Measurements from ENCODE around the gene RAB40B.

The RAB40B gene

GRCh38 chr17:82679586-82680465 is 18.7 kb downstream of the RAB40B start:
- Histone ChIP-seq H3K79me2 (ENCODE audit: low read length) (no peaks in the 10 kb centered on the region), H3K36me3 (replicated peaks; ENCODE audit: insufficient read depth, low read length) (no peaks in the 10 kb centered on the region), H4K20me1 (ENCODE audit: insufficient read depth, low read length) (no peaks in the 10 kb centered on the region), H3K4me1 (ENCODE audit: low read length) (no peaks in the 10 kb centered on the region), H2AFZ (ENCODE audit: low read length) (no peak overlapping the region), H3F3A (ENCODE audit: insufficient read depth, low read length) (no peaks in the 10 kb centered on the region), H3K9me2 (replicated peaks; ENCODE audit: insufficient read depth, low read length) (no peaks in the 10 kb centered on the region), H3K4me2 (ENCODE audit: low read depth, low read length) (no peak overlapping the region), H3K9me3 (replicated peaks; ENCODE audit: insufficient read depth, low read length) (no peaks in the 10 kb centered on the region), H3K27ac (ENCODE audit: low read length) (no peak overlapping the region), H3K4me3 (ENCODE audit: low read length) (no peak overlapping the region), H3K27me3 (replicated peaks; ENCODE audit: insufficient read depth, low read length) (no peaks in the 10 kb centered on the region), H3K9ac (ENCODE audit: low read length) (no peak overlapping the region)
- no peak for DNase-seq
- TF ChIP-seq CTCF (IDR thresholded peaks at IDR 0.05; ENCODE audit: low read length) (no peak), EZH2 (optimal IDR thresholded peaks at IDR 0.05; ENCODE audit: low read depth, low read length) (no peak), EZH2phosphoT487 (IDR thresholded peaks at IDR 0.05; ENCODE audit: low read length) (no peak)

- Histone ChIP-seq H2AFZ (ENCODE audit: low read length) (no peak overlapping the region), H3K4me3 (ENCODE audit: low read length) (no peak overlapping the region), H3K4me2 (ENCODE audit: low read depth, low read length) (no peak overlapping the region), H3K27me3 (replicated peaks; ENCODE audit: insufficient read depth, low read length) (no peaks in the 10 kb centered on the region), H3K4me1 (ENCODE audit: low read length) (no peaks in the 10 kb centered on the region), H3K9me3 (replicated peaks; ENCODE audit: insufficient read depth, low read length) (no peaks in the 10 kb centered on the region), H3K9ac (ENCODE audit: low read length) (no peak overlapping the region), H4K20me1 (ENCODE audit: insufficient read depth, low read length) (no peaks in the 10 kb centered on the region), H3K79me2 (ENCODE audit: low read length) (no peaks in the 10 kb centered on the region), H3F3A (ENCODE audit: insufficient read depth, low read length) (no peaks in the 10 kb centered on the region), H3K9me2 (replicated peaks; ENCODE audit: insufficient read depth, low read length) (no peaks in the 10 kb centered on the region), H3K36me3 (replicated peaks; ENCODE audit: insufficient read depth, low read length) (no peaks in the 10 kb centered on the region), H3K27ac (ENCODE audit: low read length) (no peak overlapping the region)
- DNase-seq = no peak
- TF ChIP-seq CTCF (IDR thresholded peaks at IDR 0.05; ENCODE audit: low read length) (no peak), EZH2phosphoT487 (IDR thresholded peaks at IDR 0.05; ENCODE audit: low read length) (no peak), EZH2 (optimal IDR thresholded peaks at IDR 0.05; ENCODE audit: low read depth, low read length) (no peak)
Observed at GRCh38 chr17:82678265-82678891, 20.1 kb downstream of the RAB40B start.

- H3K4me2 ChIP-seq (ENCODE audit: low read depth, low read length) = no peak overlapping the region
- no peaks in the 10 kb centered on the region for H4K20me1 ChIP-seq (ENCODE audit: insufficient read depth, low read length)
- H3K4me1 ChIP-seq (ENCODE audit: low read length) = no peaks in the 10 kb centered on the region
- no peak for TF ChIP-seq EZH2 (optimal IDR thresholded peaks at IDR 0.05; ENCODE audit: low read depth, low read length)
- no peak for TF ChIP-seq CTCF (IDR thresholded peaks at IDR 0.05; ENCODE audit: low read length)
- no peak for TF ChIP-seq EZH2phosphoT487 (IDR thresholded peaks at IDR 0.05; ENCODE audit: low read length)
- H3K36me3 ChIP-seq (replicated peaks; ENCODE audit: insufficient read depth, low read length) = no peaks in the 10 kb centered on the region
- no peaks in the 10 kb centered on the region for H3K79me2 ChIP-seq (ENCODE audit: low read length)
- H3K4me3 ChIP-seq (ENCODE audit: low read length) = no peak overlapping the region
- no peak overlapping the region for H2AFZ ChIP-seq (ENCODE audit: low read length)
- H3F3A ChIP-seq (ENCODE audit: insufficient read depth, low read length) = no peaks in the 10 kb centered on the region
- no peaks in the 10 kb centered on the region for H3K9me2 ChIP-seq (replicated peaks; ENCODE audit: insufficient read depth, low read length)
- H3K27ac ChIP-seq (ENCODE audit: low read length) = no peak overlapping the region
- H3K9me3 ChIP-seq (replicated peaks; ENCODE audit: insufficient read depth, low read length) = no peaks in the 10 kb centered on the region
- DNase-seq = no peak
- no peak overlapping the region for H3K9ac ChIP-seq (ENCODE audit: low read length)
- H3K27me3 ChIP-seq (replicated peaks; ENCODE audit: insufficient read depth, low read length) = no peaks in the 10 kb centered on the region
Observed at GRCh38 chr17:82677353-82677925, 21.1 kb downstream of the RAB40B start.
